GM21717 (cell line): ENCODE results near the gene IGF2.

Experiments
- ATAC-seq: cut with Tn5 transposase; IDR thresholded peaks from one replicate; pipeline ENCODE4 v1.9.1; 2021; ENCODE audit warnings: mild to moderate bottlenecking, moderate library complexity; ENCODE audit not compliant: unreplicated experiment

Gene IGF2

DNA sequence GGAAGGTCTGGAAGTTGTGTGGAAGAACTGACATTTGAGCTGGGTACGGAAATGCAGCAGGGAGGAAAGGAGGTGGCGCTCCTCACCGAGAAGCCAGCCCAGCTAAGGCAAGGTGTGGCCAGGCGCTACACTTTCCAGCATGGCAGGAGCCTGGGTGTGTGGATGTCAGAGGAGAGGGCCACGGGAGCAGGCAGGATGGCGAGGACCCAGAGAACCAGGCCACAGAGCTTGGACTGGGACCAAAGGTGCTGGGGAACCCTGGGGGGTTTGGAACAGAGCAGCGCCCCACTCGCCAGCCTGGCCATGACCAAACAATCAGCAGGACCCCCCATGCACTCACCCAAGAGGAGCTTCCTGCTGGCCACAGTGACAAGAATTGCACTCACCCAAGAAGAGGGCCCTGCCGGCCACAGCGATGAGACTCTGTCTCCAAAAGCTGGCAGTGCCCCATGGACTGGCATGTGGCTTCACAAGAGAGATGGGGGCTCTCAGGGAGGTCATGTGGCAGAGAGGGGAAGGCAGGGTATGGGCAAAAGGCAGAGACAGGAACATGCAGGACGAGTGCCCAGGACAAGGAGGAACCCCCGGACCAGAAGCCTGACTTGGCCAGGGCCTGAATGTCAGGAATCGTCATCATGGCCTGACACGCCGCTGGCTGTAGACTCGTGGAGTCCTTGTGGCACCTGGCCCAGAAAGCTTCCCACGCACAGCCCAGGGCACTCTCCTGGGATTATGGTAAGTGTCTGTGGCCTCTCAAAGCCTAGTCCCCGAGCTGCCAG lies 45.4 kb downstream of the IGF2 start:
- no peak for ATAC-seq

DNA sequence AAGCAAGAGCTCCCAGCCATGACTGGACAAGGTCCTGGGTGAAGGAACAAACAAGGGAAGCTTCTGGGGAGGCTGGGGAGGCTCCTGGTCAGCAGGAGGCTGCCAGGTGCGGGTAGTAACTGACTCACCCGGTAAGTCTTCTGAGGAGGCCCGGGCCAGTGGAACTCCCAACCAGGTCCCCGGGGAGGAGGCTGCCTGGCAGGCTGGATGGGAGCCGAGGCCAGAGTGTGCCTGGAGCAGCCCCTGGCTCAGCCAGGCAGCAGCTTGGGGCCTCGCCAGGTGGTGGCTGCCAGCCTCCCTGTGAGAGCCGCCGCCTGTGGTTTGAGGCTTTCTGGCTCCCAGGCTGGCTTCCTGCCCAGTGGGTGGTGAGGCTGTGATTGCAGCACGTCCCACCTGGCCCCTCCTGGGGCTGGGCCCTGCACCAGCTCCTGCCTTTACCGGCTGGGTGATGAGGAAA lies 46.2 kb downstream of the IGF2 start:
- ATAC-seq: no peak

DNA sequence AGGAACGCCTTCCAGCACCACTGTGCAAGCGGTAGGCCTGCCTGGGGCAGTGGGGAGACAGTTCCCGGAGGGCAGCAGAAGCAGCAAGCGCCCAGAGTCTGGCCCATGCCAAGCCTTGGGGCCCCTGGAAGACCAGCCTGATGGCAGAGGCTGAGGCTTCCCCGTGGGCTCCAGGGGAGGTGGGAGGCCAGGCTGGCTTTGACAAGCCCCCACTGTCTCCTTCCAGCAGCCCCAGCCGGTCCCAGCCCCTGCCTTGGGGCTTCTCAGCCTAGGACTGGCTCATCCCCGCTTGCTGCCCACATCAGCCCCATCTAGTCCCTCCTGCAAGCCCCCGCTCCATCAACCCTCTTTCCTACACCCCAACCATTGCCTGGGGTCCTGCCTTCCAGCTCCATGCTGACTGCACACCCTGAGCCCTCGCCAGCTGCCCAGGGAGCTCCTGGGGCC lies 46.7 kb downstream of the IGF2 start:
- no peak for ATAC-seq

DNA sequence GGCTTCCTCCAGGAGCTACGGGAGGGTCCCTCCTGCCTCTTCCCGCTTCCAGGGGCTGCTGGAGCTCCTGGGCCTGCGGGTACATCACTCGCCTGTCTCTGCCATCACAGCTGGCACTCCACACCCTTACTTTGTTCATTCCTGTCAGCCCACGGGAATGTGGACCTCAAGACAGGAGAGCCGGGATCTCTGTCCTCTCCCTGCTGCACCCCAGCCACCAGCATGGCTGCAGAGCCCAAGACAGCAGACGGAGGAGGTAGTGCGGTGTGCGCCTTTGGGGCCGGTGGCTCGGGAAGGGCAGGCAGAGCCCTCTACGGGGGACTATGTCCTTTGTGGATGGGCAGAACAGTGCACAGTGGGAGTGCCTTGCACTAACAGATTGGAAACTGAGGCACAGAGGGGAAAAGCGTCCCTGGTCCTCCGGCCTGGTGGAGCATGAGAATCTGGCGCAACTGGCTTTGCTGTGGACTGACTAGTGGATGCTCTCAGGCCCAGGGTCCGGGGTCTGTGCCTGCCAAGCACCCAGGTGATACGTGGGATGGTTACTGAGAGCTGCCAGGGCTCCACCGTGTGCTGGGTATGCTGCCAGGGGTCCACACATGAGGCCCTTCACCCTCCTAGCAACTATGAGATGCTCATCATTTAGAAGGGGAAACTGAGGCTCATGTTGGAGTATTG lies 47.3 kb downstream of the IGF2 start:
- no peak for ATAC-seq

DNA sequence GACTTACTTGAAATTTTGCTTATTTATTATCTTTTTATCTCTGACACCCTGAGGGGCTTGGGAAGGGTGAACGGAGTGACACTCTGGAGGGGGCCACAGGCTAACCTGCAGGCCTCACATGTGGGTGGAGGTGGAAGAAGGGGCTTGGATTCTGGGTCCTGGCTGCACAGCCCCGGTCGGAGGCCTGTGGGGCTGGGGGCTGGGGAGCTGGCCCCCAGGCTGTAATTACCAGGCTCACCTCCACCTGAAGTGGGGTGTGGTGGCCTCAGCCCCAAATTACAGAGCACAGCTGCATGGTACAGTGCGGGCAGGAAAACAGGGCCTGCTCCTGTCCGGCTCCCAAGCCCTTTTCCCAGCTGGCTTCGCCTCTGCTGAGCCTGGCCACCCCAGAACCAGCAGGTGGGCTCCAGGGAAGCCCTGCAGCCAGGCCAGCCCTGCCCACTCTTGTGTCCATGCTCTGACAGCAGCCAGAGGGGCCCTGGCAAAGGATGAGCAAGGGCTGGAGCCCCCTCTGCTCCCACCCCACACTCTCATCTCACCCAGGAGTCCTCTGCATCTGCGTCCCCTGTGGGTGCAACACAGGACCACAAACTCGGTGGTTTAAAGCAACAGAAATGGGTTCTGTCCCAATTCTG lies 48.0 kb downstream of the IGF2 start:
- no peak for ATAC-seq

DNA sequence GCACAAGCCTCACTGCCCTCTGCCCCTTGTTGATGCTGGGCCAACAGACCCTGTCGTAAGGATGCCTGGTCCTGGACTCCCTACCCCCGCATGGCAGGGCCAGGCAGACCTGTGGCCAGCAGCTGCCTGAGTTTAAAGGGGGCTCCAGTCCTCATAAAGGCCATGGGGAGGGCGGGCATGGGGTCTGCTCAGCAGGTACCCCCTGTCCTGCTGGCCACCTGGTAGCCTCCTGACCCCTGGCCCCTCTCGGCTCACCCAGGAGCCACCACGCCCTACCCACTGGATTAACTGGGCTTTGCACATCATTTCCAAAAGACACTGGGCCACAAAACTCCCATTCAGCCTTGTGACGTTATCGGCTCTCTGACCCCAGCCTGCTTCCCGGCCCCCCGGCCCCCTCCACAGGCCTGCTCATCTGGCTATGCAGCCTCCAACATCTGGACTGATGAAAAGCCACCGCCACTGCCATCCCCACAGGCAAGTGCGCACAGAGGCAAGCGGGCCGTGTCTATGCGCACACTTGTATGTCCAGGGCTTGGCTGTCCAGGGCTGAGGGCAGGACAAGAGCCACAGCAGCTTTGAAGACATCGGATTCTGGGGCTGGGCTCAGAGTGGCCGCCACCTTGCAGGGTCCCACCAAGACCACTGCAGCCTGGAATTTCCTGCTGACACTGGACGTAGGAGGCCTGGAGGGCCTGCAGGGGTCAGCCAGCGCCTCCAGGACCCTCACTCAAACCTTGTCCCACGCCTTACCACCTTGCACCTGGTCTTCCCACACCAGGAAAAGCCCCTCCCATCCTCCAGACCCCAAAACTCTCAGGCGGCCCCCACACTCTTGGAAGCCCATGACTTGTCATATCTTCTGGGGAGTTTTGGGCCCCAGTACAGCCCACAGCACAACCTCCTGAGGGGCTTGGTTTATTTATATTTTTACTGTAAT lies 48.7 kb downstream of the IGF2 start:
- no peak for ATAC-seq

DNA sequence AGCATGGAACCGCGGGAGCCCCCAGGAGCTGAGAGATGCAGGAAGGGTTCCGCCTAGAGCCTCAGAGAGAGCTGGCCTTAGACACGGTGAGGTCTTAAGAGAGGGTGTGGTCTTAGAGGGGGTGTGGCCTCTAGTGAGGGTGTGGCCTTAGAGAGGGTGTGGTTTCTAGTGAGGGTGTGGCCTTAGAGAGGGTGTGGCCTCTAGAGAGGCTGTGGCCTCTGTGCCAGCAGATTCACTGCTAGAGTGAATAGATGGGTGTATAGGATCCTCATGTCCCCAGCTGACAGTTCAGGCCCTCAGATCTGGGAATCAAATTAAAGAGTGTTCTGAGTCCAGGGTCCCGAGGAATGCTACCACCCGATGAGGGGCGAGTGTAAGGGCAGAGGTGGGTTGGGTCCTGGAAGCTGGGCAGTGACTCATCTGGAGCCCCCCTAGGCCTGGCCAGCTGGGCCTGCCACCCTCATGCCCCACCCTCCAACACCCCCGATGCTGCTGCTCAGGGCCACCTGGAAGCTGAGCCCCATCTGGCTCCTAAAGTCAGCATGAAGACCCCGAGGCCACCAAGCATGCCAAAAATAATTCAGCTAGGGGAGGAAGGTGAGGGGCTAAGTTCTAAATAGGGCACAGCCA lies 49.5 kb downstream of the IGF2 start:
- no peak for ATAC-seq

DNA sequence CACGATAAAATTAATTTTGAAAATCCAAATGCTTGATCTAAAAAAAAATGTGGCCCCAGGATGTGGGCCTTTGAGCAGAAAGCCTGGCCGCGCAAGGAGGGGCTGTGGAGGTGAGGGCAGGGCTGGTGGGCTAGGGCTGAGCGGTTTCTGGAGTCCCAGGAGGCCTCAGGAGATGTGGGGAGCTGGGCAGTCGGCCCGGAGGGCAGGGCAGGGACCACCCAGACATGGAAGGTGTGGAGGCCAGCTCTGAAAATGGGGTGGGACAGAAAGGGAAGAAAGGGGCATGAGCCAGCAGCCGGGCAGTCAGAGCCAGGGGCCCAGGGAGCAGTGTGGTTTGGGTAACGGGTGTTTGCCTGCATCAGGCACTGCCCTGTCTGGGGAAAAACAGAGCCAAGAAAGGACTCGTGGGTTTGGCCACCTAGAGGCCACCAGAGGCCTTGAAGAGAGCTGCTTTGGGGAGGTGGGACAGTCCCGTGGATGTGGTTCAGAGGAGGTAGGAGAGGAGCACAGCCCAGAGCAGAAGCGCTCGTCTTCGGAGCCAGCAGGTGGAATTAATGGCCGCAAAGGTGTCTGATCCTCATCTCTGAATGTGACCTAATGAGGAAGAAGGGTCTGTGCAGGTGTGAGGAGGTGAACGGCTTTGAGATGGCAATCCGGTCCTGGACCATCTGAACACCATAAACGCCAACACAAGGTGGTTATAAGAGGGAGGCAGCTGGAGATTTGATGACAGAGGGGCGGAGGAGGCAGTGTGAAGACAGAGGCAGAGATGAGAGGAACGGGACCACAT lies 50.2 kb downstream of the IGF2 start:
- no peak for ATAC-seq

DNA sequence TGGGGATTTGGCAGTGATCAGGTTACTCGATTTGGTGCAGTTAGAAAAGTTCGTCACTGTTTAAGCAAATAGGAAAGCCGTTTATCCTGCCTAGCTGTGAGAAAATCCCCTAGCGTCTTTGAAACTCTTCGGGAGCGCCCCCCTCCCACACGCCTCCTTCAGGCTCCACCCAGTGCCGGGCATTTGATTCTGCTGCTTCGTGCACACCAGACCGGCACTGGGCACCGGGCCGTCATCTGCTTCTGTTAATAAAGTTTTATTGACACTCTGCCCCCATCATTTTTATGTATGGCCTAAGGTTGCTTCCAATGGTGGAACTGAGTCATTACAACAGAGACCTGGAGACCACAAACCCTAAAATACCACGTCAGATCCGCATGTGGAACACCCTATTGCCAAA lies 50.9 kb downstream of the IGF2 start:
- ATAC-seq: no peak

DNA sequence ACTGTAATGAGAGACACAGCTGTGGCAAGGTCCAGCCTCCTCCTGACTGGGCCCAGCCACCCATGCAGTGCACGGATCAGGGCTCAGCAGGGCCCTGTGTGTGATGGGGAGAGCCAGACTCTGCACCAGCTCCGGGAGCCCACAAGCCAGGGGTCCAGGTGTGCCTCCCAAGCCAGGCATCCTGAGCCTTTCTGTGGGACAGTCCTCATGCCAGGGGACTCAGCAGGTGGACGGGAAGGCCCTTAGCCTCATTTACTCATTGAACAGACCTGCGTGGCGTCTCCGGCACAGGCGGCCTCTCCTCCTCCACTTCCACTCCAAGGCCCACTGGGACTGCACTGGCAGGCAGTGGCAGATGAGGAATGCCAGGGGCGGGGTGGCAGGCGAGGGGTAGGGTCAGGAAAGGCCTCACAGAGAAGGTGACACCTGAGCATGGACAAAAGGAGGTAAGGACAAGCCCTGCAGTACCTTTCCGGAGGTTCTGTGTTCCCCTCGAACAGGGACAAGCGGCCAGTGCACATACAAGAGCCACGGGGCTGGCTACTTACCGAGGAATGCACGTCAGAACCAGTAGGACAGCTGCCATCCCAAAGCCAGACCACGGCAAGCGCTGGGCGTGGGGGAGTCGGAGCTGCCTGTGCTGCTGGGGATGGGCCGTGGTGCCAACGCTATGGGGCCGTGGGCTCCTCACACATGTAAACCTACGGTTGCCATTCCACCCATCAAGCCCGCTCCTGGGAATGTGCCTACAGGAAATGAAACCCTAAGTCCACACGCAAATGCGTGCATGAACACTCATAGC lies 52.7 kb downstream of the IGF2 start:
- no peak for ATAC-seq

DNA sequence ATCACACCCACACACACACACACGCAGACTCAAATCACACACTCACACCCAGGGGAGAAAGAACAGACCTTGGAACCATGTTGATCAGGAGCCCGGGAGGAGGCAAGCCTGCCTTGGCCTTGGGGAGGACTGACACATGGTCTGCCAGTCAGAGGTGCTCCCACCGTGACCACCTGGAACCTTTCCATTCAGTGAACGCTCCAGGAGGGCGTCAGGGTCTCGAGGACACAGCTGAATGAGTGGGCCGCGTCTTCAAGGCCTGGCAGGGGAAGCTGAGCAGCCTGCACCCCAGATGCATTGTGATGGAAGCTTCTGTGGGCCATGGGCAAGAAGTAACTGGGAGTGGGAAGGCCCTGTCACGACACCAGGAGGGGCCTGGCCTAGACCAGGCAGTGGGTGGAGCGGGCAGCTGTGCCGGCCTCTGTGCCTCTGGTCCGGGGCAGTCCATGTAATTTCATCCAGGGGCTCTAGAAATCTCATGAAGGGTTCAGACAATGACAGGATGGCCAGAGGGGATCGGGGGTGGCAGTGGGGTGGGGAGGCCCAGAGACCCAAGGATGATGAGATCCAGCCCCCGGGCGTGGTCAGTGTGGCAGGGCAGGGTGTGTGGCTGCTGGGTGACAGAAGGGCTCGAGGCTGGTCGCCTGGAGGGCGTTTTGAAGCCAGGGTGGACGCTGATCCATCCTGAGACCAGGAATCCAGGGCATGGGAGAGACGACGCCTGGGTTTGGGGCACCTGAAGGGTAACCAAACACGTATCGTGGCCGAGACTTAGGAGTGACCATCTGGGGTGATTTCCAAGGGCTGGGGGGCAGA lies 53.7 kb downstream of the IGF2 start:
- no peak for ATAC-seq

DNA sequence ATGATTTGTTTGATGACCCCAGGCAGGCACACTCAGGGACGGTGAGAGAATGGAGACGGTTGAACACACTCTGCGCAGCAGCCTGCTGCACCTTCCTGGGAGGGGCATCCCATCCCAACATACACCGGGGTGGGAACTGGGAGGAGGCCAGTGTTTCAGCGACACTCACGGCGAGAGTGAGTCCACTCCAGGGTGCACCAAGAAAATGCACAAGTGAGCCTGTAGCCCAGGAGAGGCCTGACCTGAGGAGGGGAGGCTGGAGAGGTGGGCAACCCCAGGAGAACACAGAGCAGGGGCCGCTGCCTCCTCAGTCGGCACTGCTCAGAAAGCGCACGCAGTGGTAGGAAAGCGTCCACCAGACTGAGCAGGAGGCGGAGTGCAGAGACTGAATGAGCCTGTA lies 54.5 kb downstream of the IGF2 start:
- ATAC-seq: no peak
